GM15510 (cell line): ENCODE data around the gene WFDC5.

Experiments
- POLR2A ChIP-seq: IDR thresholded peaks from 3 replicates; pipeline ENCODE4 v1.6.1; 2011; ENCODE audit warnings: borderline replicate concordance; ENCODE audit not compliant: insufficient read length; ENCODE audit errors: extremely low read depth

Gene WFDC5

GRCh38 chr20:45082468-45082867 lies 32.5 kb downstream of the WFDC5 start:
- no peak for TF ChIP-seq POLR2A

- no peak for TF ChIP-seq POLR2A
These were observed 33.9 kb downstream of the WFDC5 start for GRCh38 chr20:45080867-45081624.

GRCh38 chr20:45077559-45077958 lies 37.4 kb downstream of the WFDC5 start:
- TF ChIP-seq POLR2A, result no peak

- TF ChIP-seq POLR2A, result no peak
These were observed 41.8 kb downstream of the WFDC5 start for GRCh38 chr20:45073221-45073620.

- no peak for TF ChIP-seq POLR2A
These were observed 42.9 kb downstream of the WFDC5 start for GRCh38 chr20:45072066-45072465.

GRCh38 chr20:45070932-45071632 lies 43.9 kb downstream of the WFDC5 start:
- no peak for TF ChIP-seq POLR2A

- TF ChIP-seq POLR2A, result no peak
These were observed 45.7 kb downstream of the WFDC5 start for GRCh38 chr20:45069261-45069660.

GRCh38 chr20:45067558-45067957 lies 47.4 kb downstream of the WFDC5 start:
- TF ChIP-seq POLR2A, result no peak

- no peak for TF ChIP-seq POLR2A
These were observed 47.9 kb downstream of the WFDC5 start for GRCh38 chr20:45067087-45067486.

GRCh38 chr20:45066372-45066771 lies 48.6 kb downstream of the WFDC5 start:
- no peak for TF ChIP-seq POLR2A

GRCh38 chr20:45064812-45065211 lies 50.2 kb downstream of the WFDC5 start:
- TF ChIP-seq POLR2A, result no peak

- no peak for TF ChIP-seq POLR2A
These were observed 53.7 kb downstream of the WFDC5 start for GRCh38 chr20:45061244-45061643.

GRCh38 chr20:45060294-45060693 lies 54.7 kb downstream of the WFDC5 start:
- TF ChIP-seq POLR2A, result no peak
